GM23338 (cell line): ENCODE data around the gene IL18BP.

Experiments
- CREB1 ChIP-seq: fragments of 250-450 bp; sonication (Bioruptor Pico); IDR thresholded peaks from 2 replicates; pipeline ENCODE4 v1.5.0; 2020; ENCODE audit warnings: low read depth, mild to moderate bottlenecking, moderate library complexity
- EZH2 ChIP-seq: fragments of 200-600 bp; sonication (generic); IDR thresholded peaks from one replicate; pipeline ENCODE4 v1.8.0; 2017; ENCODE audit warnings: antibody characterized with exemption, mild to moderate bottlenecking, low read depth; ENCODE audit not compliant: unreplicated experiment
- EZH2phosphoT487 ChIP-seq: fragments of 200-600 bp; sonication (generic); IDR thresholded peaks from one replicate; pipeline ENCODE4 v1.8.1; 2018; ENCODE audit warnings: antibody characterized with exemption; ENCODE audit not compliant: unreplicated experiment
- JUNB ChIP-seq: IDR thresholded peaks from one replicate; pipeline ENCODE4 v1.6.1; 2016; ENCODE audit warnings: antibody characterized with exemption; ENCODE audit not compliant: unreplicated experiment
- NANOG ChIP-seq: IDR thresholded peaks from 2 replicates; pipeline ENCODE4 v1.6.1; 2016; ENCODE audit warnings: antibody characterized with exemption, borderline replicate concordance
- POLR2AphosphoS5 ChIP-seq: IDR thresholded peaks from 2 replicates; pipeline ENCODE4 v1.6.1; 2016; ENCODE audit warnings: antibody characterized with exemption, low read depth
- STAT1 ChIP-seq: IDR thresholded peaks from one replicate; pipeline ENCODE4 v1.6.1; 2016; ENCODE audit warnings: antibody characterized with exemption; ENCODE audit not compliant: unreplicated experiment
- ZNF114 ChIP-seq: fragments of 250-450 bp; sonication (Bioruptor Pico); IDR thresholded peaks from 2 replicates; pipeline ENCODE4 v1.5.0; 2020; ENCODE audit warnings: mild to moderate bottlenecking, moderate library complexity
- ZNF331 ChIP-seq: fragments of 250-450 bp; sonication (Bioruptor Pico); IDR thresholded peaks from 2 replicates; pipeline ENCODE4 v1.5.0; 2020; ENCODE audit warnings: low read depth, mild to moderate bottlenecking, moderate library complexity
- TF ChIP-seq, protein P1 (sequence below), 2 experiments: fragments of 200-600 bp in 1 of 2; sonication (generic) in 1 of 2; conservative IDR thresholded peaks; 2 replicates each; pipeline versions ENCODE4 v1.5.1 to v1.6.1; 2016 to 2017; ENCODE audit warnings: antibody characterized with exemption in 2 of 2, low read depth in 2 of 2, mild to moderate bottlenecking in 2 of 2, moderate library complexity in 1 of 2
- TF ChIP-seq, protein P2 (sequence below): IDR thresholded peaks from one replicate; pipeline ENCODE4 v1.6.1; 2018; ENCODE audit warnings: antibody characterized with exemption; ENCODE audit not compliant: unreplicated experiment
- TF ChIP-seq, protein P3 (sequence below): IDR thresholded peaks from 2 replicates; pipeline ENCODE4 v1.6.1; 2016; ENCODE audit warnings: antibody characterized with exemption

DNA sequence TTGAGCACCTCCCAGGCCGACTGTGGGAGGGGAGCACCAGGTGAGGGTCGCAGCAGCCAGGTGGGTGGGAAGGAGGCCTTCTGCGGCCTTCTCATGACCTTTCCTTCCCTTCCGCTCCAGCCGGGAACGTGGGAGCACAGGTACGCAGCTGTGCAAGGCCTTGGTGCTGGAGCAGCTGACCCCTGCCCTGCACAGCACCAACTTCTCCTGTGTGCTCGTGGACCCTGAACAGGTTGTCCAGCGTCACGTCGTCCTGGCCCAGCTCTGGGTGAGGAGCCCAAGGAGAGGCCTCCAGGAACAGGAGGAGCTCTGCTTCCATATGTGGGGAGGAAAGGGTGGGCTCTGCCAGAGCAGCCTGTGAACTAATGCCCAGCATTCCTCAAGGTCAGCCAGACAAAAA is 2.6 kb downstream of the IL18BP start:
- TF ChIP-seq, protein P1, sequence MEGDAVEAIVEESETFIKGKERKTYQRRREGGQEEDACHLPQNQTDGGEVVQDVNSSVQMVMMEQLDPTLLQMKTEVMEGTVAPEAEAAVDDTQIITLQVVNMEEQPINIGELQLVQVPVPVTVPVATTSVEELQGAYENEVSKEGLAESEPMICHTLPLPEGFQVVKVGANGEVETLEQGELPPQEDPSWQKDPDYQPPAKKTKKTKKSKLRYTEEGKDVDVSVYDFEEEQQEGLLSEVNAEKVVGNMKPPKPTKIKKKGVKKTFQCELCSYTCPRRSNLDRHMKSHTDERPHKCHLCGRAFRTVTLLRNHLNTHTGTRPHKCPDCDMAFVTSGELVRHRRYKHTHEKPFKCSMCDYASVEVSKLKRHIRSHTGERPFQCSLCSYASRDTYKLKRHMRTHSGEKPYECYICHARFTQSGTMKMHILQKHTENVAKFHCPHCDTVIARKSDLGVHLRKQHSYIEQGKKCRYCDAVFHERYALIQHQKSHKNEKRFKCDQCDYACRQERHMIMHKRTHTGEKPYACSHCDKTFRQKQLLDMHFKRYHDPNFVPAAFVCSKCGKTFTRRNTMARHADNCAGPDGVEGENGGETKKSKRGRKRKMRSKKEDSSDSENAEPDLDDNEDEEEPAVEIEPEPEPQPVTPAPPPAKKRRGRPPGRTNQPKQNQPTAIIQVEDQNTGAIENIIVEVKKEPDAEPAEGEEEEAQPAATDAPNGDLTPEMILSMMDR (conservative IDR thresholded peaks at IDR 0.05; ENCODE audit: low read depth in 2 of 2) = no peak
- no peak for TF ChIP-seq EZH2
- TF ChIP-seq POLR2AphosphoS5 = no peak
- TF ChIP-seq CREB1 (CRISPR knock-in tag) = no peak
- no peak for TF ChIP-seq ZNF331
- TF ChIP-seq EZH2phosphoT487 = no peak
- TF ChIP-seq NANOG = no peak
- TF ChIP-seq JUNB = no peak
- TF ChIP-seq, protein P2, sequence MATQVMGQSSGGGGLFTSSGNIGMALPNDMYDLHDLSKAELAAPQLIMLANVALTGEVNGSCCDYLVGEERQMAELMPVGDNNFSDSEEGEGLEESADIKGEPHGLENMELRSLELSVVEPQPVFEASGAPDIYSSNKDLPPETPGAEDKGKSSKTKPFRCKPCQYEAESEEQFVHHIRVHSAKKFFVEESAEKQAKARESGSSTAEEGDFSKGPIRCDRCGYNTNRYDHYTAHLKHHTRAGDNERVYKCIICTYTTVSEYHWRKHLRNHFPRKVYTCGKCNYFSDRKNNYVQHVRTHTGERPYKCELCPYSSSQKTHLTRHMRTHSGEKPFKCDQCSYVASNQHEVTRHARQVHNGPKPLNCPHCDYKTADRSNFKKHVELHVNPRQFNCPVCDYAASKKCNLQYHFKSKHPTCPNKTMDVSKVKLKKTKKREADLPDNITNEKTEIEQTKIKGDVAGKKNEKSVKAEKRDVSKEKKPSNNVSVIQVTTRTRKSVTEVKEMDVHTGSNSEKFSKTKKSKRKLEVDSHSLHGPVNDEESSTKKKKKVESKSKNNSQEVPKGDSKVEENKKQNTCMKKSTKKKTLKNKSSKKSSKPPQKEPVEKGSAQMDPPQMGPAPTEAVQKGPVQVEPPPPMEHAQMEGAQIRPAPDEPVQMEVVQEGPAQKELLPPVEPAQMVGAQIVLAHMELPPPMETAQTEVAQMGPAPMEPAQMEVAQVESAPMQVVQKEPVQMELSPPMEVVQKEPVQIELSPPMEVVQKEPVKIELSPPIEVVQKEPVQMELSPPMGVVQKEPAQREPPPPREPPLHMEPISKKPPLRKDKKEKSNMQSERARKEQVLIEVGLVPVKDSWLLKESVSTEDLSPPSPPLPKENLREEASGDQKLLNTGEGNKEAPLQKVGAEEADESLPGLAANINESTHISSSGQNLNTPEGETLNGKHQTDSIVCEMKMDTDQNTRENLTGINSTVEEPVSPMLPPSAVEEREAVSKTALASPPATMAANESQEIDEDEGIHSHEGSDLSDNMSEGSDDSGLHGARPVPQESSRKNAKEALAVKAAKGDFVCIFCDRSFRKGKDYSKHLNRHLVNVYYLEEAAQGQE = no peak
- TF ChIP-seq, protein P3, sequence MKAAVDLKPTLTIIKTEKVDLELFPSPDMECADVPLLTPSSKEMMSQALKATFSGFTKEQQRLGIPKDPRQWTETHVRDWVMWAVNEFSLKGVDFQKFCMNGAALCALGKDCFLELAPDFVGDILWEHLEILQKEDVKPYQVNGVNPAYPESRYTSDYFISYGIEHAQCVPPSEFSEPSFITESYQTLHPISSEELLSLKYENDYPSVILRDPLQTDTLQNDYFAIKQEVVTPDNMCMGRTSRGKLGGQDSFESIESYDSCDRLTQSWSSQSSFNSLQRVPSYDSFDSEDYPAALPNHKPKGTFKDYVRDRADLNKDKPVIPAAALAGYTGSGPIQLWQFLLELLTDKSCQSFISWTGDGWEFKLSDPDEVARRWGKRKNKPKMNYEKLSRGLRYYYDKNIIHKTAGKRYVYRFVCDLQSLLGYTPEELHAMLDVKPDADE = no peak
- TF ChIP-seq ZNF114 (CRISPR knock-in tag) = no peak
- TF ChIP-seq STAT1 = no peak
